PC-9 (cell line): ENCODE measurements around the gene ZBTB4. TPM values are rescaled to one million over a fixed set of nuclear protein-coding genes. Genes with fewer than 3 reads are reported as not detected.

Experiments
- BruUV-seq: library from RNA; stranded (reverse); fragments of 400-500 nt; replicated peaks from 2 replicates; lab custom pipeline; 2021; lab: Mats Ljungman, UMichigan
- CTCF ChIA-PET: fragments of 300-600 bp; sonication (Branson Sonifier 250); formaldehyde crosslinking; loops from one replicate; lab custom pipeline; 2022; ENCODE audit warnings: antibody characterized with exemption; lab: Charles Lee
- POLR2A ChIA-PET: fragments of 300-600 bp; sonication (Branson Sonifier 250); formaldehyde crosslinking; loops from one replicate; lab custom pipeline; 2022; ENCODE audit warnings: antibody characterized with exemption; ENCODE audit not compliant: unreplicated experiment; lab: Charles Lee
- DNase-seq, 2 experiments: peaks; one replicate each; pipeline versions ENCODE4 v3.0.0 to v3.0.0-alpha.2; 2015 to 2022; ENCODE audit warnings: mixed read lengths in 1 of 2
- H2AFZ ChIP-seq: fragments of 200-600 bp; sonication (generic); 2 replicates; pipeline ENCODE4 v1.8.1; 2017; ENCODE audit warnings: antibody characterized with exemption
- H3F3A ChIP-seq: fragments of 200-600 bp; sonication (generic); 2 replicates; pipeline ENCODE4 v1.8.1; 2017; ENCODE audit warnings: antibody characterized with exemption, mild to moderate bottlenecking, low read depth; ENCODE audit not compliant: insufficient read depth
- H3K27ac ChIP-seq: fragments of 200-600 bp; sonication (generic); 2 replicates; pipeline ENCODE4 v1.6.1; 2016; ENCODE audit warnings: mixed run types
- H3K27me3 ChIP-seq: fragments of 200-600 bp; sonication (generic); 2 replicates; pipeline ENCODE4 v1.6.1; 2016; ENCODE audit warnings: low read depth, mixed run types; ENCODE audit not compliant: insufficient read depth
- H3K36me3 ChIP-seq: fragments of 200-600 bp; sonication (generic); 2 replicates; pipeline ENCODE4 v1.6.1; 2016; ENCODE audit warnings: low read depth, mixed run types
- H3K4me1 ChIP-seq: fragments of 200-600 bp; sonication (generic); replicated peaks from 2 replicates; pipeline ENCODE4 v1.6.1; 2016; ENCODE audit warnings: mixed run types; ENCODE audit not compliant: insufficient read depth
- H3K4me2 ChIP-seq: fragments of 200-600 bp; sonication (generic); 2 replicates; pipeline ENCODE4 v1.6.1; 2017; ENCODE audit warnings: mixed run types
- H3K4me3 ChIP-seq: fragments of 200-600 bp; sonication (generic); 2 replicates; pipeline ENCODE4 v1.6.1; 2016; ENCODE audit warnings: mixed run types
- H3K79me2 ChIP-seq: fragments of 200-600 bp; sonication (generic); 2 replicates; pipeline ENCODE4 v1.6.1; 2017; ENCODE audit warnings: low read depth, mixed run types
- H3K9me2 ChIP-seq: fragments of 200-600 bp; sonication (generic); 2 replicates; pipeline ENCODE4 v1.8.1; 2017; ENCODE audit warnings: mild to moderate bottlenecking; ENCODE audit not compliant: insufficient read depth
- H3K9me3 ChIP-seq: fragments of 200-600 bp; sonication (generic); 2 replicates; pipeline ENCODE4 v1.8.1; 2016; ENCODE audit warnings: low read depth; ENCODE audit not compliant: insufficient read depth
- H4K20me1 ChIP-seq: fragments of 200-600 bp; sonication (generic); 2 replicates; pipeline ENCODE4 v1.8.1; 2017; ENCODE audit not compliant: insufficient read depth
- CTCF ChIP-seq: fragments of 200-600 bp; sonication (generic); conservative IDR thresholded peaks from 2 replicates; pipeline ENCODE4 v1.6.1; 2017; ENCODE audit warnings: mixed run types, antibody characterized with exemption, mild to moderate bottlenecking, moderate library complexity
- EZH2 ChIP-seq: fragments of 200-600 bp; sonication (generic); IDR thresholded peaks from 2 replicates; pipeline ENCODE4 v1.8.0; 2017; ENCODE audit warnings: antibody characterized with exemption, low read depth
- intact Hi-C: fragments of 100-400 bp; cut with micrococcal nuclease; formaldehyde crosslinking; loops from one replicate; pipeline ENCODE4 v1.10.0; 2022; ENCODE audit not compliant: unreplicated experiment
- total RNA-seq: library from RNA; stranded (reverse); gene quantifications from 2 replicates; pipeline ENCODE4 v1.2.3, GENCODE V29; 2021

The ZBTB4 gene
- total RNA-seq, 1 experiment from 2014 or later = 54.0 TPM

- Histone ChIP-seq H3F3A (no peaks in the 10 kb centered on the region), H3K36me3 (no peaks in the 10 kb centered on the region), H4K20me1 (no peaks in the 10 kb centered on the region), H2AFZ (no peak overlapping the region), H3K9me2 (no peaks in the 10 kb centered on the region), H3K9me3 (no peaks in the 10 kb centered on the region), H3K4me1 (no peaks in the 10 kb centered on the region), H3K27ac (no peak overlapping the region), H3K4me3 (no peak overlapping the region), H3K79me2 (no peaks in the 10 kb centered on the region), H3K27me3 (no peaks in the 10 kb centered on the region), H3K4me2 (no peak overlapping the region)
- no peak for TF ChIP-seq EZH2
- no peak for TF ChIP-seq CTCF
- ChIA-PET POLR2A (interaction anchor here (0.6 kb wide), 1 partner anchor 87 kb away, joined by 4 read pairs; no protein-coding TSS in a partner anchor), CTCF (interaction anchor here (0.6 kb wide), 1 partner anchor 40 kb away, joined by 4 read pairs; no protein-coding TSS in a partner anchor)
- DNase-seq = no peak
- intact Hi-C loops = no loop called here
- BruUV-seq = no TSS peak
Observed at GRCh38 chr17:7464081-7464480, 15.3 kb downstream of the ZBTB4 start.

- Histone ChIP-seq H3K9me3 (no peaks in the 10 kb centered on the region), H3F3A (no peaks in the 10 kb centered on the region), H4K20me1 (no peaks in the 10 kb centered on the region), H3K4me3 (no peak overlapping the region), H3K9me2 (no peaks in the 10 kb centered on the region), H3K4me1 (no peaks in the 10 kb centered on the region), H3K36me3 (no peaks in the 10 kb centered on the region), H3K4me2 (no peak overlapping the region), H2AFZ (no peak overlapping the region), H3K27me3 (no peaks in the 10 kb centered on the region), H3K27ac (no peak overlapping the region), H3K79me2 (no peaks in the 10 kb centered on the region)
- POLR2A ChIA-PET = no interaction called here
- intact Hi-C loops = no loop called here
- no peak for TF ChIP-seq CTCF
- no peak for TF ChIP-seq EZH2
- BruUV-seq = no TSS peak
- CTCF ChIA-PET = no interaction called here
- no peak for DNase-seq
Observed at GRCh38 chr17:7463372-7463846, 16.0 kb downstream of the ZBTB4 start.

- Histone ChIP-seq H3K4me1 (no peaks in the 10 kb centered on the region), H3K27me3 (no peaks in the 10 kb centered on the region), H3K27ac (no peak overlapping the region), H3K36me3 (no peaks in the 10 kb centered on the region), H3K4me2 (no peak overlapping the region), H3K79me2 (no peaks in the 10 kb centered on the region), H3K9me3 (no peaks in the 10 kb centered on the region), H3K9me2 (no peaks in the 10 kb centered on the region), H4K20me1 (no peaks in the 10 kb centered on the region), H3K4me3 (no peak overlapping the region), H3F3A (no peaks in the 10 kb centered on the region), H2AFZ (no peak overlapping the region)
- POLR2A ChIA-PET = interaction anchor here (0.5 kb wide), 1 partner anchor 18 kb away, joined by 8 read pairs; no protein-coding TSS in a partner anchor
- TF ChIP-seq EZH2 (no peak), CTCF (no peak)
- intact Hi-C loops = no loop called here
- CTCF ChIA-PET = no interaction called here
- BruUV-seq = no TSS peak
- DNase-seq = no peak
Observed at GRCh38 chr17:7462474-7463371, 16.7 kb downstream of the ZBTB4 start.
